Dedifferentiated amniotic fluid mesenchymal stem cell (primary cell): ENCODE data around the gene DESI2.
"Not testable (repeated sequence)": the region's sequence is repeated elsewhere in the genome, so short reads cannot be mapped to it uniquely, and the experiment has no call there.

Source experiments
- DNase-seq: peaks from one replicate; pipeline ENCODE4 v3.0.0-alpha.2; 2016; ENCODE audit errors: extremely low spot score

Gene DESI2

DNA sequence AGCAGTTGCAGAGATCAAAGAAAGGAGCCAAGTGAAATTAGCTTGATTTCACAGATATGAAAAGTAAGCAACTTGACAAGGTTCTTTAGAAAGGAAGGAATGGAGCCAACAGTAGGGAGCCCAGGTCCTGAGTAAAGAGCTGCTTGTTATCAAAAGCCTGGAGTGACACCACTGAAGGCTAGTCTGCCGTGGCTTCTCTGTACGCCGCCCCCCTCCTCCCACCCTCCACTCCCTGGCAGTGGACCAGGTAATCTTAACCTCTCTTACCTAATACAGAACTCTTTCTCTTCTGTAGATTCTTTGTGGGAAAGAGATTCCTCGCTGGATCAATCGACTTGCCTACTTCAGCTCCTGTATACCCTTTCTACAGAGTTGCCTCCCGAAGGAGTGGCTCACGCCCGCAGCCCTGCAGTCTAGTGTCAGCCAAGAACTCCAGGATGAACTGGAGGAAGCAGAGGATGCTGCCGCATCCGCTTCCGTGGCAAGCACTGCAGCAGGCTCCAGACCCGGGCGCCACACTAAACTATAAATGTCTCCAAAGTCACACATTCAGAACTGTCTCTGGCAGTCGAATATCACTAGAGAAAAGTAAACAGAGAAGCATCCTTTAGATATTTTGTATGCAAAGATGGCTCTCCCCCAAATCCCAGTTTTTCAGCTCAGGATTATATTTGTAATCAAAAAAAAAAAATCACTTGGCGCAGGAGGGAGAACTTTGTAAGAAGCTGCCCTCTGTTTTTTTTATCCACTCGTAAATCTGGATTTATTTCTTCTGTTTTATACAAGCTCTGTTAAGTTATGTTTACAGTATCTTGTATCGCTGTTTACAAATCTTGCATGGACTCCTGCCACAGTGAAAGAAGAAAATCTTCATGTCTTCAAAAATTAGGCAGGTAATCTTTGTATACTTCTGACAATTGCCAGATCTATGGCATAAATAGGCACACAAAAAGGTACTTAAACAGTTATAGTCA, 52.6 kb downstream of the DESI2 start:
- no peak for DNase-seq

DNA sequence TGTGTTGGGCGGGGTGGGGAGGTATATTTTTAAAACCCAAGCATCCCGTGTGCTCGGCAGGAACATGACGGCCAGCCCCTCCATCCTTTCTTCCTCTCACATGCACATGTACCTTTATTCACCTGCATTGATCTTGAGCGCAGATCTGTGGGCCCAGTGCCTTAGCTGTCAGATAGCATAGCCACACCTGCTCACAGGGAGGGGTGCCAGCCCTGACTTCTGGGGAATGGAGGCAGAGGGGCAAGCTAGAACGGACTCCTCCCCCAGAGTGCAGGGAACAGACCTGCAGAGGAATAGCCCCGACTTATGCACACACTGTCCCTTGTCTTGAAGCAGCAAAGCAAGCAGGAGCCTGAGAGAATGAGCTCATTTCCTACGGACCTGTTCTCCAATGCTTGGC, 56.1 kb downstream of the DESI2 start:
- no peak for DNase-seq

DNA sequence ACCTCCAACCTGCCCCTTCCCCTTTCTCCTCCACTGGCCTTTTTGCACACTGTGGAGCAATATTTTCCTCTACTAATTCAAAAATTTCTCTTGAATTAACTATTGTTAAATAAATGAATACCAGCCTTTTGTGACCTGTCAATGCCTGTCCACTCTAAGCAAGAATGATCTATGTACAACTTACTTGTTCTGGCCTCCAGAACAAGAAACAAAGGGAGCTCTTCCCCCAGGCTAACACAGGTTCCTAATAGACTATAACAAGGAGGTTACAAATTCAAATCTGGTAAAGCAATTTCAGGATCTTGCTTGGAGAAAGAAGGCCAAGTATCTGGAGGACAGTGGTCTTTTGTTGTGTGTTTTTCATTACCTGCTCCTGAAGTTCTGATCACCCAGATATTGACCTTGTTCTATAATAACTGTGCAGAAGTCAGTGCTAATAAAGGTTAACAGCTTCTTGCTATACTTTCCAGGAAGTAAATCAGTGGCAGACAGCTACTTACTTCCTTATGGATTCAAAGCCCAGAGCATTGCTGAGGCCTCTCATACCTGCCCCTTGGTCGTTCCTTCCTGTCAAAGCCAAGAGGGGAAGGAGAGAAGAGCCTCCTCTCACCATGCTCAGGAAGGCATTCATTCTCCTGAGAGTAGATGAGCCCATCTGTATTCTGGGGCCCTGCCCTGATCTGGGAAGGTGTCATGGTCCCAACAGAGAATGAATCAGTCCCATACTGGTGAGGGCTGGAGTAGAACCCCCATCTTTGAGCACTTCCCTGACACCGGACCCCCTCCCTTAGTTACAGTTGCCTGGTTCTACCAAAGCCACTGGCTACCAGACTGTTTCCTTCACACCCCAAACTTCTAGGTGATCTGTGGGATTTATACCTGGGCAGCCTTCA, 56.8 kb downstream of the DESI2 start:
- DNase-seq, result no peak

DNA sequence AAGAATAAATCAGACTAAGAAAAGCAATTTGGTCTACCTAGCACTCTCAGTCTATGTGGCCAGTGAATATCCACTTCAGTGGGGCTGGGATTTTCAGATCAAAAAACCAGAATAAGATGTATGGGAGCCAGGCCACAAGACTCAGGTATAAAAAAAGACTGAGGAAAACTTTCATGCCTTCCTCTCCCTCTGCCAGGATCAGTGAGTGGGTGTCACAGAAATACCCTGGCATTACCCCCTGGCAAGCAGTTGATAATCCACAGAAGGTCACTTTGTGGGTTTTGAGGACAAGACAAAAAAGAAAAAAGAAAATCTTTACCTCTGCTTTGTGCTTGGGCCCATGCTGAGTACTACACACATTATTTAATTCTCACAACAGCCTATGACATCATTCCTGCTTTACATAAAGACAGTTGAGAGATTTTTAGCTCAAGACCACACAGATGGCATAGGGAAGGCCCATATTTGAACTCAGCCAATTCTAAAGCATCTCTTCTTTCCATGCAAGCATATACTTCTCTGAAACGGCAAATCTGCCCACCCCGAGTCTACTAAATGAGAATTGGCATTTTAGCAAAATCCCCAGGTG, 57.6 kb downstream of the DESI2 start:
- DNase-seq, result no peak

DNA sequence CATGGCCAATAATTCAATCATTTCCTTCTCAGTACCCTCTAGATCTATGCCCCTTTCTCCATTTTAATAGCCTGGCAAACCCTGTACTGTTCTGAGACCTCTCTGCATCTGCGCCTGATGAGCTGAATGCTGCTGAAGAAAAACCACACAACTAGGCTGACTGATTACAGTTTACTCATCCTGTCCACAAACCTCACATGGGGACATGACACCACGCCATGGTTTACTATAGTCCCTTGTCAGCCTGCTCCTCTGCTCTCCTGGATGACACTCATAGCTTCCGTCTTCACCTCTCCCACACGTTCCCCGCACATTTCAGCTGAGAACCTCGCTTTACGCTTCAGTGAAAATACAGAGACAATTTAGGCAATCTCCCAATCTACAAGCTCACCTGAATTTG, 59.7 kb downstream of the DESI2 start:
- DNase-seq, result no peak

DNA sequence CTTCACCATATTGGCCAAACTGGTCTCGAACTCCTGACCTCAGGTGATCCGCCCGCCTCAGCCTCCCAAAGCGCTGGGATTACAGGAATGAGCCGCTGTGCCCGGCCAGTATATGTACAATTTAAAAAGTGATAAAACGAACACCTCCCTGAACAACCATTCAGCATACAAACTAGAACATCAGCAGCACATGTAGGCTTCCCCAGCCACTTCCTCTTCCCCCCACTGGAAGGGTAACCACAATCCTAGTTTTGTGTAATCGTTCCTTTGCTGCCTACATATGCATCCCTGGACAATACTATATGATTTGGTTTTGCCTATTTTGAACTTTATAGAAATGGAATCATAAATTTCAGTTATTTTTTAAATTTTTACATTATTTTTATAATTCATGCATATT, 60.4 kb downstream of the DESI2 start:
- DNase-seq, result no peak

DNA sequence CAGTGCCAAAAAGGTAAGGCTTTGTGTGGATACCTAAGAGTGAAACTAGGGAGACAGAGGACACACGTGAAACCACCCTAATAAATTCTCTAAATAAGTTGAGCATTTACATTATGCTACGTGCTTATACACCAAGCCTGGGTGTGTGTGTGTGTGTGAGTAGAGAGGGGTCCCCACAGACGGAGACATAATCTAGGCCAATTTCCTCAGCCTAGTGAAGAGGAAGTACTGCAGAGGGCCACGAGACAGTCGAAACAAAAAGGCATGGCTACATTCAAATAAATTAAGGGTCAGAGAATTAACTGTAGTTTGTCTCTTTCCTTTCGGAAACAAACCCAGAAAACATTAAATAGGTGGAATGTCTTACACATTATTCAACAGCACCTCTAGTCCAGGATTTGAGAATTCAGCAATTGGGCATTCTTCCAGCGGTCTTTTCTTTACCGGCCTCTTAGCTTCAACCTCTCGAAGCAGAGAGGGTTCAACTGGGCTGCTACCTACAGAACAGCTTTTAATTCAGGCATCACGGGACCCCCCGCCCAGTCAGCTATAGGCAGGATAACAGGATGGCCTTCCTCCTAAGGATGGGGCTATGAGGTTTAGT, 75.0 kb downstream of the DESI2 start:
- DNase-seq, result no peak

DNA sequence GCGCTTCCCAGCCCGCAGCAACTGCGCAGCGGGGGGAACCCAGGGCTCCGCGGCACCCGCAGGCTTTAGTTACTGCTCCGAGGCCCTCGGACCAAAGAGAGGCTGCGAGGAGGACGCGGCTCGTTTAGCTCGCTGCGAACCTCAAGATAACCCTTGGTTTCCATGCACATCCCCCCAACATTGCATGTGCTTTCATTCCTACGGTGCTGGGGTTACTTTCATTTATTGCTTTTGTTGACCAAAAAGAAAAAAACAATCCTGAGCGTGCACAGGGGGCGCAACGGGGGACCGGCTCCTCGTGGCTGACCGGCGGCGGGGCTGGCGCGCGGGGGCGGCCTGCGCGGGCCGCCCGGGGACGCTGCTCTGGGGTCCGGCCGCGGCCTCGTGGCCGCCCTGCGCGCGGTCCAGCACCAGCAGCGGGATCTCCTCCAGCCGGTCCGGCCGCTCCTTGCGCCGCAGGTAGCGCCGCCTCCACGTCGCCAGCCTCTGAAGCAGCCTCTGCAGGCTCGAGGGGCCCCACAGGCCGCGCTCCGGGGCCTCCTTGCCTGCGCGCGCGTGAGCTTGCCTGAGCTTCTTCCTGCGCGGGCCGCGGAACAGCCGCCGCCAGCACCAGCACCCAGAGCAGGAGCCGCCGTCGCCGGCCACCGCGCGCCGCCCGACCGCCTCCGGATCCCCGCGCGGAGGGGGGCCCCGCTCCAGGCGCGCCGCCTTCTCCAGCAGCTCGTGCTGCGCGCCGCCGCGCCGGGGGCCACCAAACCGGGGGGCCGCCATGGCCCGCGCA, 77.4 kb downstream of the DESI2 start:
- DNase-seq, result no peak

DNA sequence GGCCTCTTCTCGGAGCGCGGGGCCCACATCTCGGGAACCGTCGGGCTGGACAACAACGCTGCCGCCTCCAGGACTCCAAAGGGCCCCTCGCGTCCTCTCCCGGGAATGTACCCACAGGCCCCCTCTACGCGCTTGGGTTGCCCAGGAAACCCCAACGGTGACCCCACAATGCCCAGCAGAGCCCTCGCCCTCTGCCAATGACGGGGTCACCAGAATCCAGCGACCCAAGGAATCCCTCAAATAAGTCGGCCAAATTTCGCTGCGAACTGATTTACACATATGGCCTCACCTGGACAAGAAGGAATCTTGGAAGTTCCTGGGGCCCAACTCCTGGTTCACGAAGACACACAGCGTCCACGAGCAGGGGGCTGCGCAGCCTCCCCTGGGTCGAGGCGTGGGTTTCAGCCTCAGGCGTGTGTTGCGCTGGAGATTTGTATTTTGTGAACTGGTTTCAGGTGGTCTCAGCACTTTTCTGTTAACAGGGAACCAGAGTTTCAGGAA, 78.1 kb downstream of the DESI2 start:
- DNase-seq, result no peak

DNA sequence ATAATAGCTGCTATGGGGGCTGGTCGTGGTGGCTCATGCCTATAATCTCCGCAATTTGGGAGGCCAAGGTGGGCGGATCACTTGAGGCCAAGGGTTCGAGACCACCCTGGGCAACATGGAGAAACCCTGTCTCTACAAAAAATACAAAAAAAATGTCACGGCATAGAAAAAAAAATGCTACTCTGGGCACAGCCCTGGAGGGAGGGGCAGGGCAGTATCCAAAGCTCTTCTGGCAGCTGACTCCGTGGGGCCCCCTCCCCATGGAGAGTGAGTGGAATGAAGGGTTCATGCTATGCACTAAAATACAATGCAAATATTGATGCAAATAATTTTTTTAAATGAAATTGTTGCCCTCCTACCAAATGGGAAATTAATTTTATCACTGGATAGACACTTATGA, 78.7 kb downstream of the DESI2 start:
- DNase-seq, result no peak

DNA sequence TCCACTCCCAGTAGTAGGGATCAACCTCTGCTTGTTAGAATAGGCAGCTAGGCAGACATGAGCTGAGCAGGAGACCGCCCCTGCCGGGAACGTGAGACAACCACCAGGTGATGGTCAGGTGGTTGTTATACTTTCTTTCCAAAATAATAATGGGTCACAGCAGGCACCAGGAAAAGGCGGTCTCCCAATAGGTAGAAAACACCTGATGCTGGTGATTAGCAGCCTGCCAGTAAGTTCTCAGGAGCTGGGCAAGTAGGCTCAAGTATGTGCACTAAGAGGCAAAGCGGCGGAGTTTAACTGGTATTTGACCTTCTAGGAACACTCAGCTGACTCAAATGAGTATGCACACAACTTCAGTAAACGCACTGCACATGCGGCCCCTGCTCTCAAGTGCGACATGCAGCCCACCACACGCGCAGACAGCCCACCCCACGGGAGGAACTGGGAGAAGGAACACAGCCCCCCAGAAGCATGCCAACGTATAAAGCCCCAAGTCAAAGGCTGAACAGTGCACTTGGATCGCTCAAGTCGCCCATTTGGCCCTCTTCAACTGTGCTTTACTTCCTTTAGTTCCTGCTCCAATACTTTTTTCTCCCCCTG, 80.0 kb downstream of the DESI2 start:
- no peak for DNase-seq

DNA sequence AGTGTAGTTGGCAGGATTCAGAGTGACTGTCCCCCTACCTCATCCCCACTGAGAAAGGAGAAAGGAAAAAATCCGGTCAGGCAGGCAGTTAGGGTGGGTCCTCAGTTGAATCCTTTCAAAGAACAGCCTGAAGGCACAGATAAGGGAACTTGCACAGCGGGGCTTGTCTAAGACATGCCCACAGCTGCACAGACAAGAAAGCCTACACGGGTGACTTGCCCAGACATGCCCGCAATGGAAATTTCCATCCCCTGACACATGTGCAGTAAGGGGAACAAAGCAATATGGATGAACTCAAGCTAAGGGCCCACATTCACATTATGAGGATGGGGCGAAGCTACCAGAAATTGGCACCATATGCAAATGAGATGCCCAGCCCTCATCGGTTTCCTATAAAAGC, 82.5 kb downstream of the DESI2 start:
- no peak for DNase-seq

DNA sequence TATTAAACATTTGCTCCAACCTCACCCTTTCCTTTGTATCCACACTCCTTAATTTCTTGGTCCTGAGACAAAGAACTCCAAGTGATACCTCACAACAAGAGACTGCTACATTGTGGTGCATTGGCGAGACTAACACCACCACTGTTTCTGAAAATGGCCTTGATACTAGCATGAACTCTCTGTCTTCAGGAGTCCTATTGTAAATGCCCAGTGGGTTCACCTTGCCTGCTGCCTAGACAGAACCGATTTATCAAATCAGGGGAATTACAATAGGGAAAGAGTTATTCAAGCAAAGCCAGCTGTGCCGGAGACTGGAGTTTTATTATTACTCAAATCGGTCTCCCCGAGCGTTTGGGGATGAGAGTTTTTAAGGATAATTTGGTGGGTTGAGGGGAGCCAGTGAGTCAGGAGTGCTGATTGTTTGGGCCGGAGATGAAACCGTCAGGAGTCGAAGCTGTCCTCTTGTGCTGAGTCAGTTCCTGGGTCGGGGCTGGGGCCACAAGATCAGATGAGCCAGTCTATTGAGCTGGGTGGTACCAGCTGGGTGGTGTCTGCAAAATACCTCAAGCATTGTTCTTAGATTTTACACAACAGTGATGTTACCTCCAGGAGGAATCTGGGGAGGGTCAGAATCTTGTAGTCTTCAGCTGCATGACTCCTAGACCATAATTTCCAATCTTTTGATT, 83.1 kb downstream of the DESI2 start:
- DNase-seq, result no peak

DNA sequence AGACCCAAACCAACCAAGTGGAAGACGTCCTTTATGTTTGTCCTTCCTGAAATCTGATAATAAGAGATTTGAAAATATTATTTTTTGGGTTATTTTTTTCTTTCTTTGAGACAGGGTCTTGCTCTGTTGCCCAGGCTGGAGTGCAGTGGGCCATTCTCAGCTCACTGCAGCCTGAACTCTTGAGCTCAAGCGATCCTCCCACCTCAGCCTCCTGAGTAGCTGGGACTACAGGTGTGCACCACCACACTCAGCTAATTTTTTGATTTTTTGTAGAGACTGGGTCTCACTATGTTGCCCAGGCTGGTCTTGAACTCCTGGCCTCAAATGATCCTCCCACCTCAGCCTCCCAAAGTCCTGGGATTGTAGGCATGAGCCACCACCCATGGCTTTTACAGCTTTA, 86.2 kb downstream of the DESI2 start:
- DNase-seq, result not testable (repeated sequence)

DNA sequence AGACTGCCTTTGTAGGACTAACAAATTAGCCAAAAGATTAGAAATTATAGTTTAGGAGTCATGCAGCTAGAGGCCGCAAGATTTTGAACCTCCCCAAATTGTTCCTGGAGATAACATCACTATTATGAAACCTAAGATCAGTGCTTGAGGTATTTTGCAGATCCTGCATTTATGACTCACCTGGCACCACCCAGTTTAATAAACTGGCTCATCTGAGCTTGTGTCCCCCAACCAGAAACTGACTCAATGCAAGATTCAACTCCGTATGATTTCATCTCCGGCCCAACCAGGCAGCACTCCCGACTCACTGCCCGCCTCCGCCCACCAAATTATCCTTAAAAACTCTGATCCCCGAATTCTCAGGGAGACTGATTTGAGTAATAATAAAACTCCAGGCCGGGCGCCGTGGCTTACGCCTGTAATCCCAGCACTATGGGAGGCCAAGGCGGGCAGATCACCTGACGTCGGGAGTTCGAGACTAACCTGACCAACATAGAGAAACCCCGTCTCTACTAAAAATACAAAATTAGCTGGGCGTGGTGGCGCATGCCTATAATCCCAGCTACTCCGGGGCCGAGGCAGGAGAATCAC, 87.2 kb downstream of the DESI2 start:
- DNase-seq, result not testable (repeated sequence)

DNA sequence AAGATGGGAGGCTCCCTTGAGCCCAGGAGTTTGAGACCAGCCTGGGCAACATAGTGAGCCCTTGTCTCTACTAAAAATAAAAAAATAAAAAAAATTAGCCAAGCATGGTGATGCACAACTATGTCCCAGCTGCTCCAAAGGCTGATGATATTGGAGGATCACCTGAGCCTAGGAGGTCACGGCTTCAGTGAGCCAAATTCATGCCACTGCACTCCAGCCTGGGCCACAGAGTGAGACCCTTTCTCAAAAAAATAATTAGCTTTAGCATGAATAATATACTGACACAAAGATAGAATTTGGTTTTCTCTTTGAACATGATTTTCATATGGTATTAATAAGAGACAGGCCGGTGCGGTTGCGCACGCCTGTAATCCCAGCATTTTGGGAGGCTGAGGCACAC, 88.8 kb downstream of the DESI2 start:
- DNase-seq, result no peak

DNA sequence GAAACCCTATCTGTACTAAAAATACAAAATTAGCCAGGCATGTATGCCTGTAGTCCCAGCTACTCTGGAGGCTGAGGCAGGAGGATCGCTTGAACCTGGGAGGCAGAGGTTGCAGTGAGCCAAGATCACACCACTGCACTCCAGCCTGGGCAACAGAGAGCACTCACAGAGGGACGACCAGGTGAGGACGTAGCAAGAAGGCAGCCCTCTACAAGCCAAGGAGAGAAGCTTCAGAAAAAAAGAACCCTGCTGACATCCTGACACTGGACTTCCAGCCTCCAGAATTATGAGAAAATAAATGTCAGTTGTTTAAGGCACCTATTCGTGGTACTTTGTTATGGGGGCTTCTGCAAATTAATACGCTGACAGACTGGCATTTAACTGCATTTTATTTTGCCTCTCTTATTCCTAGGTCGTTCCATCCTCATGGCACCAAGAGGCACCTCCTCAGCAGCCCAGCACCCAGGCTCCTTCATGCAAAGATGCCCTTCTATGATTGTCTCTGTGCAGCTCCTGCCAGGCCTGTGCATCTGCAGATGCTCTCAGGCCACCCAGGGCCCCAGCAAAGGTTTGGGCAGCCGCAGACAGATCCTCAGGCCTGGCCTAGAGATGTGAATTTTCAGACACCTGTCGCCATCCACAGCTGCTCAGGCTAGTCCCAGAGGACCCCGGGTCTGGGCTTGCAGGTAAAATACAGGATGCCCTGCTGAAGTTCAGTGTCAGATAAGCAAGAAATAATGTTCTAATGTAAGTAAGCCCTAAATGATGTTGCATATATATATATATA, 96.5 kb downstream of the DESI2 start:
- no peak for DNase-seq

DNA sequence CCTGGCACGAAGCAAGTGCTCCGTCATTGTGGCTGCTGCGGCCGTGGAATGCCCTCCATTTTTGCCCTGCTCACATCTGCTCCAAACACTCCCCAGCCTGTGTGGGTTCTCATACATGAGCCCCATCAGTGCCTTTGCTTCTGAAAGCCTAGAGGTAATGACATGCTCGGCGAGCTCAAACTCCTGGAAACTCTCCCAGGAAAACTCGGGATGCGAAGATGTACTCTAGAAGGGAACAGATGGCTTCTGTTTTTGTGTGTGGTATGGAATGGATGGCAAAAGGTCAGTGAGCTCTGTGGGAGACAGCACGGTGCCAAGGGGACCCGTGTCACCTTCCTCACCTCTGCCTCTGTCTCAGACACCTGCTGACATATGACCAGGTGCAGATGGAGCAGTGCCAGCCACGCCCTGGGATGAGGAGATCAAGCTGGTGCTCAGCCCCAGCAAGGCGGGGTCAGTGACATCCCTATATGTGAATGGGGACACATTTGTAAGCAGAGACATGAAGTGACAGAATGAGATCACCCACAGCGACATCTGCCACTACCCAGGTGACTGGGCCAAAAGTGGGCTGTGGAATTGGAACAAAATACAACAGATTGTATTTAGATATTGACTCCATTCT, 98.5 kb downstream of the DESI2 start:
- DNase-seq, result no peak
